ENCODE data around the gene EOGT. TPM values are rescaled to one million over a fixed set of nuclear protein-coding genes. Genes with fewer than 3 reads are reported as not detected.

EOGT gene
- total and polyA plus RNA-seq, 2 experiments from 2014 or later: 11.9 to 27.2 TPM

- no peaks in the 10 kb centered on the region for H3K36me3 ChIP-seq (ENCODE audit: insufficient read depth)
- DNase-seq (ENCODE audit: low spot score) (no peak), ATAC-seq (no peak)
- Mint-ChIP-seq H3K27ac (no peak overlapping the region), H3K9me3 (no peaks in the 10 kb centered on the region), H3K4me3 (no peak overlapping the region), H3K36me3 (ENCODE audit: low read depth) (no peaks in the 10 kb centered on the region), H3K4me1 (peaks cover 12% of the 10 kb centered on the region), H3K27me3 (ENCODE audit: insufficient read depth, low read depth, poor library complexity) (peaks cover 2% of the 10 kb centered on the region)
- no peaks in the 10 kb centered on the region for H3F3A ChIP-seq (replicated peaks; ENCODE audit: low read depth)
- H3K4me2 ChIP-seq: no peak overlapping the region
- no peaks in the 10 kb centered on the region for H3K79me2 ChIP-seq (replicated peaks; ENCODE audit: insufficient read depth)
- no peaks in the 10 kb centered on the region for H3K27me3 ChIP-seq (ENCODE audit: insufficient read depth)
- no peaks in the 10 kb centered on the region for H4K20me1 ChIP-seq (replicated peaks; ENCODE audit: insufficient read depth)
- H3K9me2 ChIP-seq (ENCODE audit: insufficient read depth): no peaks in the 10 kb centered on the region; the same call in 1 of the 2 replicates
- no peak for TF ChIP-seq EZH2 (IDR thresholded peaks at IDR 0.05; ENCODE audit: low read depth, unreplicated experiment)
- TF ChIP-seq NANOG (IDR thresholded peaks at IDR 0.05; ENCODE audit: borderline replicate concordance): no peak
- no peak for TF ChIP-seq EZH2phosphoT487 (IDR thresholded peaks at IDR 0.05; ENCODE audit: unreplicated experiment)
- TF ChIP-seq ZNF462 (CRISPR knock-in tag; IDR thresholded peaks at IDR 0.05): no peak
- no peak for TF ChIP-seq CTCF (conservative IDR thresholded peaks at IDR 0.05; ENCODE audit: low read depth in 2 of 2)
- TF ChIP-seq JUNB (IDR thresholded peaks at IDR 0.05; ENCODE audit: unreplicated experiment): no peak
- TF ChIP-seq CREB1 (CRISPR knock-in tag; IDR thresholded peaks at IDR 0.05; ENCODE audit: low read depth): no peak
- no peak for TF ChIP-seq STAT1 (IDR thresholded peaks at IDR 0.05; ENCODE audit: unreplicated experiment)
- no peak for TF ChIP-seq POLR2AphosphoS5 (IDR thresholded peaks at IDR 0.05; ENCODE audit: low read depth)
- TF ChIP-seq ZNF114 (CRISPR knock-in tag; IDR thresholded peaks at IDR 0.05): no peak
- no peak for TF ChIP-seq REST (IDR thresholded peaks at IDR 0.05; ENCODE audit: unreplicated experiment)
- TF ChIP-seq ETS1 (IDR thresholded peaks at IDR 0.05): no peak
- TF ChIP-seq ZNF331 (CRISPR knock-in tag; IDR thresholded peaks at IDR 0.05; ENCODE audit: low read depth): no peak
- H3K4me1 ChIP-seq (ENCODE audit: insufficient read depth): peaks cover 10% of the 10 kb centered on the region
- H2AFZ ChIP-seq: no peak overlapping the region
- no peak overlapping the region for H3K27ac ChIP-seq (ENCODE audit: low read depth)
- no peak overlapping the region for H3K4me3 ChIP-seq
These were observed 55.6 kb downstream of the EOGT start for GRCh38 chr3:68957895-68958294.

Data from GM23338 (cell line).